Measurements from ENCODE around the gene MFAP2.
"Not testable (repeated sequence)": the region's sequence is repeated elsewhere in the genome, so short reads cannot be mapped to it uniquely, and the experiment has no call there.

The MFAP2 gene

DNA sequence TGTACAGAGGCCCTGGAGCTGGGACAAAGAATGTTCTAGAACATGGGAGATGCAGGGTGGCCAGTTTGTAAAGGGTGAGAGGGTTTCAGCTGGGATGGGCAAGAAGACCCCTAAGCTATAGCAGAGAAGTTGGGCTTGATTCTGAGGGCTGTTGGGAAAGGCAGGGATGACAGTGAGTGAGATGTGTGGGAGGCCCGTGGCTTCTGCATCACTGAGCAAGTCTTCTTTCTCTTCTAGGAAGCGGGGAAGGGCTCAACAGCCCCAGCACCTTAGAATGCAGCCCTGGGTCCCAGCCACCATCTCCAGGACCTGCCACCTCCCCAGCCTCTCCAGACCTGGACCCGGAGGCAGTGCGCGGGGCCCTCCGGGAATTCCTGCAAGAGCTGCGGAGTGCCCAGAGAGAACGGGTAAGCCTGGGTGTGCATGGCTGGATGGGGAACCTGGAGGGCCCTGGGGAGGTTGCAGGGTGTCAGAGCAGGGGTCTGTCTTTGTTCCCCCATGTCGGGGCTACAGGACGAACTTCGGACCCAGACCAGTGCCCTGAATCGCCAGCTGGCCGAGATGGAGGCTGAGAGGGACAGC, 14.8 kb downstream of the MFAP2 start:
- FAIRE-seq (no peak), DNase-seq (ENCODE audit: insufficient read length, low spot score) (no peak)

DNA sequence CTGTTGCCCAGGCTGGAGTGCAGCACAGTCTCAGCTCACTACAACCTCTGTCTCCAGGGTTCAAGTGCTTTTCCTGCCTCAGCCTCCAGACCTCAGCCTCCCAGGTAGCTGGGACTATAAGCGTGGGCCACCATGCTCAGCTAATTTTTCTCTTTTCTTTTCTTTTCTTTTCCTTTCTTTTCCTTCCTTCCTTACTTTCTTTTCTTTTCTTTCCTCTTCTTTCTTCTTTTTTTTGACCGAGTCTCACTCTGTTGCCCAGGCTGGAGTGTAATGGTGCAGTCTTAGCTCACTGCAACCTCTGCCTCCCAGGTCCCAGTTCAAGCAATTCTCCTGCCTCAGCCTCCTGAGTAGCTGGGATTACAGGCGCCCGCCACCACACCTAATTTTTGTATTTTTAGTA, 16.3 kb downstream of the MFAP2 start:
- not testable (repeated sequence) for DNase-seq (ENCODE audit: insufficient read length, low spot score); FAIRE-seq

GRCh38 chr1:16961297-16962133, 18.9 kb downstream of the MFAP2 start:
- FAIRE-seq: no peak
- DNase-seq (ENCODE audit: insufficient read length, low spot score): no peak

- FAIRE-seq: peak; percentile 93
Observed at GRCh38 chr1:16960560-16961296, 19.7 kb downstream of the MFAP2 start.

GRCh38 chr1:16958475-16958874, 21.9 kb downstream of the MFAP2 start:
- FAIRE-seq (no peak), DNase-seq (ENCODE audit: insufficient read length, low spot score) (no peak)

More at GRCh38 chr1:16960560-16961296, 19.7 kb downstream of the MFAP2 start:
- DNase-seq (ENCODE audit: insufficient read length, low spot score): peak; percentile 89

- DNase-seq (ENCODE audit: insufficient read length, low spot score): no peak
- no peak for FAIRE-seq
Observed at GRCh38 chr1:16957731-16958130, 22.7 kb downstream of the MFAP2 start.

DNA sequence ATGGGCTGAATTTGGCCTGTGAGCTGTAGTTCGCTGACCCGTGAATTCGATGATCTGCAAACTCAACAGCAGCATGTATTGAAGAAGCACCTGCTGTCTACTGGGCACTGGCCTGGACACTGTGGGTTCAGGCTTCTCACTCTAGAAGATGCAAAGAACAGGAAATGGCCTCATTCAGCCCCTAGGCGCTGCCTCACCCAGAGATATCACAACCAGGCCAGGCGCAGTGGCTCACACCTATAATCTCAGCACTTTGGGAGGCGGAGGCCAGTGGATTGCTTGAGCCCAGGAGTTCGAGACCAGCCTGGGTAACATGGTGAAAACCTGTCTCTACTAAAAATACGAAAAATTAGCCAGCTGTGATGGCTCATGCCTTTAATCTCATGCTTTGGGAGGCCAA, 23.6 kb downstream of the MFAP2 start:
- FAIRE-seq: no peak

GRCh38 chr1:16955186-16955585, 25.2 kb downstream of the MFAP2 start:
- FAIRE-seq (no peak), DNase-seq (ENCODE audit: insufficient read length, low spot score) (no peak)

More for the DNA sequence above, 23.6 kb downstream of the MFAP2 start:
- DNase-seq (ENCODE audit: insufficient read length, low spot score): no peak

DNA sequence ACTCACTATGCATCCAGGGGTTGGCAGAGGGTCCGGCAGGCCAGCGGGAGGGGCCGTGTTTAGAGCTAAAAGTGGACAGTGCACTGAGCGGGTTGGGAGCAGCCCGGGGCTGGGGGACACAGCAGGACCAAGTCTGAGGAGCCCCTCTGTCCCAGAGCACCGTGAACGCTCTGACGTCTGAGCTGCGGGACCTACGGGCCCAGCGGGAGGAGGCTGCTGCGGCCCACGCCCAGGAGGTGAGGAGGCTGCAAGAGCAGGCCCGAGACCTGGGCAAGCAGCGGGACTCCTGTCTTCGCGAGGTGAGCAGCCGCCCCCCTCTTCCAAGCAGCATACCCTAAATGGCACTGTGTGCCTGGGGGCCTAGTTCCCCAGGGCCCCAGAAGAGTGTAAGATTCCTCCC, 25.8 kb downstream of the MFAP2 start:
- DNase-seq (ENCODE audit: insufficient read length, low spot score) (no peak), FAIRE-seq (no peak)

- DNase-seq (ENCODE audit: insufficient read length, low spot score); FAIRE-seq: not testable (repeated sequence)
Observed at GRCh38 chr1:16952376-16952775, 28.0 kb downstream of the MFAP2 start.

DNA sequence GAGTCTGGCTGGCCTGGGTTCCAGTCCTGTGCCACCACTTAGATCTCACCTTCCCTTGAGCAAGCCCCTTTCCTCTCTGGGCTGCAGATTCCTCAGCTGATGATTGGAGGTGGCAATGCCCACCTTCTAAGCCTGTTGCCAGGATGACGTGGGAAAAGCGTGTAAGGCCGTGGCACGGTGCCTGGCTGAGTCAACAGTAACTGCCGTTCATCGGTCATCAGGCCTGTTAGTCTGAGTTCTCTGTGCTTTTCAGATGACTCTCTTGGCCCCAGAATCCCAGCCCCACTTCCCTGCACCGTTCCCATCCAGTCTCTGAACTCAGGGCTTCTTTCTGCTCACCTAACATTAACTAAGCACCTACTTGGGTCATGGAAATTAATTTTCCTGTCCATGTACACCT, 31.4 kb downstream of the MFAP2 start:
- FAIRE-seq: peak; percentile 4

DNA sequence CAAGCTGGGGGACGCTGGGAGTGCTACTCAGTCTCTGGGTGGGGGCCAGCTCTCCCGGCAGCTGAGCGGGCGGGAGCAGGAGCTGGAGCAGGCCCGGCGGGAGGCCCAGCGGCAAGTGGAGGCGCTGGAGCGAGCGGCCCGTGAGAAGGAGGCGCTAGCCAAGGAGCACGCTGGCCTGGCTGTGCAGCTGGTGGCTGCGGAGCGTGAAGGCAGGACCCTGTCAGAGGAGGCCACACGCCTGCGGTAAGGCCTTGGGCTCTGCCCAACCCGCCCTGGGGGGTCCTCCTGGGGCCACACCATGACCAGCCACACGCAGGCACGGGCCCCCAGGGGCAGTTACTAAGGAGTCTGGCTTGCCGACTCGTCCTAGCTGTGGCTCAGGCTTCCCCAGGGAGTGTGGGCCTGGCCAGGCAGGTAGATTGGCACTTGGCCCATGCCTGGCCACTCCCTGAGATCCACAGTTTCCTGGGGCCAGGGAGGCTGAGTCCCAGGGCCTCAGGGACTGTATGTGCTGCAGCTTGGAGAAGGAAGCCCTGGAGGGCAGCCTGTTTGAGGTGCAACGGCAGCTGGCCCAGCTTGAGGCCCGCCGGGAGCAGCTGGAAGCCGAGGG, 32.0 kb downstream of the MFAP2 start:
- not testable (repeated sequence) for FAIRE-seq; DNase-seq (ENCODE audit: insufficient read length, low spot score)

More for the DNA sequence above, 31.4 kb downstream of the MFAP2 start:
- DNase-seq (ENCODE audit: insufficient read length, low spot score): not testable (repeated sequence)

GRCh38 chr1:16946646-16947045, 33.8 kb downstream of the MFAP2 start:
- FAIRE-seq (no peak), DNase-seq (ENCODE audit: insufficient read length, low spot score) (no peak)

DNA sequence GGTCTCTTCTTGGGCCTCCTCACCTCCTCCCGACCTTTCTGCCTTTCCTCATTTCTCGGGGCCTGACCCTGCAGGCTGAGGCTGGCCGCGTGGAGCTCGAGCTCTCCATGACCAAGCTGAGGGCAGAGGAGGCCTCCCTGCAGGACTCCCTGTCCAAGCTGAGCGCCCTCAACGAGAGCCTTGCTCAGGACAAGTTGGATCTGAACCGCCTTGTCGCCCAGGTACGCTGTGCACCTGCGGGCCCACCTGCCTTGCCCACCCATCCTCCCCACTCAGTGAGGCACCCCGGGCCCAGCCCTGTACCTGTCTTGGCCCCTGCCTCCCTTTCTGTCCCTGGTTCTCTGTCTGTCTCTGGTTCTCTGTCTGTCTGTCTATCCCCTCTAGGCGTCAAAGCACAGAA, 34.2 kb downstream of the MFAP2 start:
- not testable (repeated sequence) for DNase-seq (ENCODE audit: insufficient read length, low spot score); FAIRE-seq

DNA sequence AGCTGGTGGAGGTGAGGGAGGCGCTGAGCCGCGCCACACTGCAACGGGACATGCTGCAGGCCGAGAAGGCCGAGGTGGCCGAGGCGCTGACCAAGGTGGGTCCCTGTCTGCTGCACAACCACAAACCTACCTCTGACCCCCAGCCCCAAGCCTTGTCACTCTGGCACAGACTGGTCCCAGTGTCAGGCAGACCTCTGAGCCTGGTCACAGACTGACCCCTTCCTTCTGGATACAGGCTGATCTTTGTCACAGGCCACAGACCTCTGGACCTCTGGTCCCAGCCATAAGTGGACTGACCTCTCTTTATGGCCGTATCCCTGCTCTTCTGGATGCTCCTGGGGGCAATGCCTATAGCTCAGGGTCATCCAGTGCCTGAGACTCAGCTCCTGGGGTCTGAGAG, 34.9 kb downstream of the MFAP2 start:
- FAIRE-seq; DNase-seq (ENCODE audit: insufficient read length, low spot score): not testable (repeated sequence)

DNA sequence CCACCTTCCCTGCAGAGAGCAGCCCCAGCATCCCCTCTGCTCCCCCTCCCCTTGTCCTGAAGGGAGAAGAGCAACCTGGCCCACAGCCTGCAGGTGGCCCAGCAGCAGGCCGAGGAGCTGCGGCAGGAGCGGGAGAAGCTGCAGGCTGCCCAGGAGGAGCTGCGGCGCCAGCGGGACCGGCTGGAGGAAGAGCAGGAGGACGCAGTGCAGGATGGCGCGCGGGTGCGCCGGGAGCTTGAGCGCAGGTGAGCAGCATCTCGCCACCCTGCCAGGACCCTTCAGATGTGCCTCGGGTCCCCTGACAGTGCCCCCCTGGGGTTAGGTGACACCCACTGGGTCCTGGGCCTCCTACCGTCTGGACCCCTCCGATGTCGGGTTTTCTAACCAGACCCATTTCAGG, 36.4 kb downstream of the MFAP2 start:
- FAIRE-seq: no peak
- DNase-seq (ENCODE audit: insufficient read length, low spot score): no peak

DNA sequence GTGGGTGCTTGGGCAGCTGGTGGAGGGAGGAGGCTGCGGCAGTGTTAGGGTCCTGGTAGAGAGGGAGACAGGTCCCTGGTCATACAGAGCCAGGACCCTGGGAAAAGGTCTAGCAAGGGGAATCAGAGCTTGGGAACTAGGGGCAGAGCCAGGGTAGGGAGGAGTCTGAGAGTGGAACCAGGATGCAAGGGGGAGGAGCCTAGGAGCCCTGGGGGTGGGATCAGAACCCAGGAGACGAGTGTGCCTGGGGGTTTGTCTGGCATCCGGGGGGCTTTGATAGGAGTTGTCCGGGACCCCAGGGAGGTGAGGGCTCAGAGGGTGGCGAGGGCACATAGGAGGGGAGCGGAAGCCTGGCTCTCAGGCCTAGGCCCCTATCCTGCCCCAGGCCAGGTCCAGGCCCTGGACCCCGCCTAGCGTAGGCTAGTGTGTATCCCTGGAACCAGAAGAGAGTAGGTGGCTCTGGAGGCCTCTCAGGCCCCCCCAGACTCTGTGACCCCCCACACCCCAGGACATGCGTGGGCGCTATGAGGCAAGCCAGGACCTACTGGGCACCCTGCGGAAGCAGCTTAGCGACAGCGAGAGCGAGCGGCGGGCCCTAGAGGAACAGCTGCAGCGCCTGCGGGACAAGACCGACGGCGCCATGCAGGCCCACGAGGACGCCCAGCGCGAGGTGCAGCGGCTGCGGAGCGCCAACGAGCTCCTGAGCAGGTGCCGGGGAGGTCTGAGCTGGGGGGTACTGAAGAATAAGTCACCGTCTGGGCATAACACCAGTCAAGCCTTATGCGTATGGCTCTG, 40.8 kb downstream of the MFAP2 start:
- not testable (repeated sequence) for FAIRE-seq

DNA sequence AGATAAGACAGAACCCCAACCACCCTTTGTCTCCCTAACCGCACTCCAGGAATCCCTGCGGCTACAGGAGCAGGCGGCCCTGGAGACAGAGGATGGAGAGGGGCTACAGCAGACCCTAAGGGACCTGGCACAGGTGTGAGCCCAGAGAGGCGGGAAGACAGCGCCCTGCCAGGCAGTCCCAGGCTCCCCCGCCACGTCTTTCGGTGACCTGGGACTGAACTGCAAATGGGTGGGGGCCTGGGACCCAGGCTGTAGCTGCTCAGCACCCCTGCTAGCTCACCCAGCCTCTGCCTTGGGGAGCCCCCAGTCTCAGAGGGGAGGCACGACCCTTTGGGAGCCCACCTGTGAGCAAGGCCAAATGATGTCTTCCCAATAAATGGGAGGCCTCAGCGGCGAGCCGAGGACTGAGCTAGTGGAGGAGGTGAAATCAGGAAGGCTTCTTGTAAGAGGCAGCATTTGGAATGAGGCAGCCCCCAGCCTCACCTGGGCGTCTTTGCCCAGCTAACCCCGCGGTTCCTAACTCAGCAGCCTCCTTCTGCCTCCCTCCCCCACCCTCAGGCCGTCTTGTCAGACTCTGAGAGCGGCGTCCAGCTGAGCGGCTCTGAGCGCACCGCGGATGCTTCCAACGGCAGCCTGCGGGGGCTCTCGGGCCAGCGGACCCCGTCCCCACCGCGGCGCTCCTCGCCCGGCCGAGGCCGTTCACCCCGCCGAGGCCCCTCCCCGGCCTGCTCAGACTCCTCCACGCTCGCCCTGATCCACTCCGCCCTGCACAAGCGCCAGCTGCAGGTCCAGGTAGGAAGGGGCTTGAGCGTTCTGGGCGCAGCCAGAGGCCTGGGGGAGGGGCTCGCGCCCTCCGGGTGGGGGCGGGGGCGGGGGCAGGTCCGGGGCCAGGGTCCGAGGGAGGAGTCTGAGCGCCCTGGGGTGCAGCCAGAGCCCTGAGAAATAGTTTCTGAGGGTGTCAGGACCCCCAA, 41.8 kb downstream of the MFAP2 start:
- no peak for FAIRE-seq

More for the DNA sequence above, 40.8 kb downstream of the MFAP2 start:
- DNase-seq (ENCODE audit: insufficient read length, low spot score): not testable (repeated sequence)

GRCh38 chr1:16936580-16936979, 43.8 kb downstream of the MFAP2 start:
- DNase-seq (ENCODE audit: insufficient read length, low spot score); FAIRE-seq: not testable (repeated sequence)

More for the DNA sequence above, 41.8 kb downstream of the MFAP2 start:
- DNase-seq (ENCODE audit: insufficient read length, low spot score): no peak
